Ovary (tissue), 9 donors: Measurements from ENCODE around the gene VEPH1. TPM values are rescaled to one million over a fixed set of nuclear protein-coding genes. Genes with fewer than 3 reads are reported as not detected.

Source experiments
- DNase-seq, 5 donors: peaks; one replicate each; pipeline ENCODE4 v3.0.0-alpha.2; 2019 to 2020
- H3K27ac ChIP-seq, 2 donors: fragments of 200-600 bp; one replicate each; pipeline versions ENCODE4 v1.5.1 to v1.8.0; 2019 to 2022
- H3K27me3 ChIP-seq: fragments of 200-600 bp; one replicate; pipeline ENCODE4 v1.8.0; 2022
- H3K36me3 ChIP-seq: fragments of 200-600 bp; sonication (generic); one replicate; pipeline ENCODE4 v1.5.1; 2019
- H3K4me1 ChIP-seq: one replicate; pipeline ENCODE4 v1.8.1; 2013; ENCODE audit warnings: mild to moderate bottlenecking, moderate library complexity; ENCODE audit not compliant: insufficient read depth
- H3K4me3 ChIP-seq: fragments of 200-600 bp; sonication (generic); one replicate; pipeline ENCODE4 v1.5.1; 2017
- H3K9me3 ChIP-seq, 2 donors: fragments of 200-600 bp in 1 of 2; sonication (generic) in 1 of 2; one replicate each; pipeline versions ENCODE4 v1.5.1 to v1.8.1; 2013 to 2019; ENCODE audit warnings: mild to moderate bottlenecking in 1 of 2, moderate library complexity in 1 of 2
- EP300 ChIP-seq: sonication (generic); formaldehyde crosslinking; IDR thresholded peaks from one replicate; pipeline ENCODE4 v1.6.1; 2017; ENCODE audit warnings: antibody characterized with exemption
- POLR2A ChIP-seq: fragments of 450-650 bp; IDR thresholded peaks from one replicate; pipeline ENCODE4 v1.6.1; 2017; ENCODE audit warnings: antibody characterized with exemption, mild to moderate bottlenecking, moderate library complexity
- WGBS, 3 donors: extraction: QIAGEN DNeasy Blood & Tissue Kit in 1 of 3; methylation state at CpG; one replicate each; pipeline versions ENCODE4 v1.1.5 to v1.1.7; 2013 to 2017; 5-methylcytosine and 5-hydroxymethylcytosine counted together
- intact Hi-C, 4 donors: fragments of 100-400 bp; cut with DNase I; formaldehyde crosslinking; loops; one replicate each; pipeline versions ENCODE4 v1.11.0 to v1.15.1; 2022 to 2023
- polyA plus RNA-seq, 2 donors: library from polyadenylated mRNA; stranded (reverse); fragments of 200-250 nt in 1 of 2; fragments of 350-450 nt in 1 of 2; fragmentation: Illumina TruSeq in 1 of 2; extraction: RNeasy Lipid Tissue Mini Kit (QIAGEN cat#74804) in 1 of 2; gene quantifications; one replicate each; pipeline ENCODE4 v1.2.3, GENCODE V29; 2013 to 2014
- total RNA-seq, 7 donors: library from RNA; depleted of rRNA in 2 of 7; stranded (reverse); fragments of >200 nt in 2 of 7; fragmentation: NEBNext Ultra II Directional in 3 of 7; extraction: Animal tissue kit (Norgen Biotek cat#: 25700) in 3 of 7; gene quantifications; one replicate each; pipeline versions ENCODE4 v1.1.0 to v1.2.4, GENCODE V29; 2016 to 2023
- TF ChIP-seq, protein P1 (sequence below), 3 donors: fragments of 450-650 bp in 2 of 3; fragments of 200-600 bp in 1 of 3; IDR thresholded peaks; one replicate each; pipeline versions ENCODE4 v1.5.1 to v1.8.0; 2016 to 2022; ENCODE audit warnings: antibody characterized with exemption in 3 of 3, mild to moderate bottlenecking in 1 of 3
- donor health status: DM: no; HTN: no; CAD: no; lungs with moderate emphysema.
- donor health status: DM: no; HTN: no; CAD: no.
- donor health status: Bipolar disorder and iron deficiency.
- donor health status: DM: yes; HTN: yes; CAD: no.
- donor health status: DM: no; HTN: no; CAD: no.
- donor health status: DM: yes; HTN: yes; CAD: no.

Gene VEPH1
- total and polyA plus RNA-seq, 9 donors: 0.23 to 4.6 (median 1.3) TPM; not detected in 1

DNA sequence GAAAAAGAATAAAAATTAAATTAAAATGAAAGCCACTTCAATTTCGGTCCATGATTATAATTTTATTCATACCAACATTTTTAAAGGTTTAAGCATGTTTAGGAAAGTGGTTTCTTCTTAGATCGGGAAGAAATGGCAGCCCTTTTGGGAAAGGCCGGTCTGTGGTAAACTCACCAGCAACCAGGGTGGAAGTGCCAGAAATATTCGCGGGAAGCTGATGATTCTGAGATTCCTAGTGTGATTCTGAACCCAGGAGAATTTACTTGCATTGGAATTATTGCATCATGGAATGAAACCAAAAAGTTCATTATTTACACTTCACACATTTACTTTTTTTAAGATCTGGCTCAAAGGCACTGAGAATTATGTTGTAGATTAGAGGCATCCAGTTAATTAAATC is 246.1 kb downstream of the VEPH1 start:
- TF ChIP-seq POLR2A (no peak), EP300 (no peak)
- TF ChIP-seq, protein P1, sequence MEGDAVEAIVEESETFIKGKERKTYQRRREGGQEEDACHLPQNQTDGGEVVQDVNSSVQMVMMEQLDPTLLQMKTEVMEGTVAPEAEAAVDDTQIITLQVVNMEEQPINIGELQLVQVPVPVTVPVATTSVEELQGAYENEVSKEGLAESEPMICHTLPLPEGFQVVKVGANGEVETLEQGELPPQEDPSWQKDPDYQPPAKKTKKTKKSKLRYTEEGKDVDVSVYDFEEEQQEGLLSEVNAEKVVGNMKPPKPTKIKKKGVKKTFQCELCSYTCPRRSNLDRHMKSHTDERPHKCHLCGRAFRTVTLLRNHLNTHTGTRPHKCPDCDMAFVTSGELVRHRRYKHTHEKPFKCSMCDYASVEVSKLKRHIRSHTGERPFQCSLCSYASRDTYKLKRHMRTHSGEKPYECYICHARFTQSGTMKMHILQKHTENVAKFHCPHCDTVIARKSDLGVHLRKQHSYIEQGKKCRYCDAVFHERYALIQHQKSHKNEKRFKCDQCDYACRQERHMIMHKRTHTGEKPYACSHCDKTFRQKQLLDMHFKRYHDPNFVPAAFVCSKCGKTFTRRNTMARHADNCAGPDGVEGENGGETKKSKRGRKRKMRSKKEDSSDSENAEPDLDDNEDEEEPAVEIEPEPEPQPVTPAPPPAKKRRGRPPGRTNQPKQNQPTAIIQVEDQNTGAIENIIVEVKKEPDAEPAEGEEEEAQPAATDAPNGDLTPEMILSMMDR (IDR thresholded peaks at IDR 0.05): no peak
- H3K27ac ChIP-seq: no peak overlapping the region

DNA sequence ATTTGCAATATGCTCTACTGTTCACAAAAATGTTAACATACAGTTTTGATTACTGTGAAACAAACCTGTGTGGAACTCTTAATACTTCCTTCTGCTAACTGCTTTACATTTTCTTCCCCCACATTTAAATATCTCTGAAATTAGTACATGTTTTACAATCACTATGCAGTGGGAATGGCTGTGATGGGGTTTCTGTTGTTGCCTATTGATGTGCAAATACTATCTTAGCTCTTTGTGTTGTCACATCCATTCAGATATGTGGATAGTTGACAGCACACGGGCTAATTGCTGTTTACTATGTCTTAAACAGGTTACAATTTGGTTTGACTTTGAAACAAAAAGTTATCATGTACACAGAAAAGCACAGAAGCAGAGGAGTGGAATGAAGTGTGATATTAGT is 247.4 kb downstream of the VEPH1 start:
- intact Hi-C loops: no loop called here
- Histone ChIP-seq H3K4me3 (no peak overlapping the region), H3K27ac (no peak overlapping the region), H3K36me3 (no peaks in the 10 kb centered on the region), H3K4me1 (no peaks in the 10 kb centered on the region), H3K27me3 (no peaks in the 10 kb centered on the region), H3K9me3 (no peaks in the 10 kb centered on the region)
- 26 to 44% (median 32%) methylated on average over 1 of the region's 1 CpG for WGBS, 3 donors
- TF ChIP-seq POLR2A (no peak), EP300 (no peak)
- TF ChIP-seq, protein P1 (IDR thresholded peaks at IDR 0.05): no peak
- no peak for DNase-seq

More for the DNA sequence above, 246.1 kb downstream of the VEPH1 start:
- Histone ChIP-seq H3K27me3 (no peaks in the 10 kb centered on the region), H3K9me3 (no peaks in the 10 kb centered on the region), H3K4me1 (no peaks in the 10 kb centered on the region), H3K4me3 (no peak overlapping the region), H3K36me3 (no peaks in the 10 kb centered on the region)
- DNase-seq: no peak
- 84 to 88% (median 84%) methylated on average over 5 of the region's 5 CpGs for WGBS, 3 donors
- intact Hi-C loops: no loop called here

DNA sequence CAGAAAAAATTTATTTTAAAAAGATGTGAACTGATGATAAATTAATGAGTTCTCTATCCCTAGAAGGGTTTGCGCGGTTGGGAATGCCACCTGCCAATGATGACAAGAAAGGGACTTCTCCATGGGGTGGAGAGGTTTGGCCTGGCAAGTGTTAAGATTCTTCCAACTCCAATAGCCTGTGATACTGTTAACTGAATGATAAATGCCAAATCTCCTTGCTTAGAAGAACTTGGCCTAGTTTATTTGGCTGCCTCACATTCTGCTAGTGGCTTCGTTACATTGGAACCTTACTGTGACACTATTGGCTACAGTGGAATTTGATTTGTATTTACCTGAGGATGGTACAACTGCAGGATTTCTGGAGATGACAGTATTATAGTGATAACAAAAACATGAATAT is 251.5 kb downstream of the VEPH1 start:
- H3K27ac ChIP-seq: no peak overlapping the region

DNA sequence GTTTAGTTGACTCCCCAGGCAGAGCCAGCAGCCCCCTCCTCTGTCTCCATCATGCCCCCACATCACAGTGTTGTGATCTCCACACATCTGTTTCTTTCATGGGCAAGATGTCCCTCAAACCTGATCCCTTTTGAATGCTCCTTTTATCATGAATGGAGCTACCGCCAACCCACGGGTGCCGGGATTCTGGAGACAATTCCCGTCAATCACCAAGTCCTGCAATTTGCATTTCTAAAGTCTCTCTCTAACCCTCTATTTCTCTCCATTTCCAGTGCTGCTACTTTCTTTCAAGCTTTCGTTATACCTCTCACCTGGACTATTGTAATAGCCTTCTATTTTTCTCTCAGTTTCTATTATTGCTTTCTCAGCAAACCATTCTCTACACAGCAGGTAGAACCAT is 253.6 kb downstream of the VEPH1 start:
- TF ChIP-seq EP300 (no peak), POLR2A (no peak)
- TF ChIP-seq, protein P1 (IDR thresholded peaks at IDR 0.05): no peak
- intact Hi-C loops: no loop called here
- Histone ChIP-seq H3K27me3 (no peaks in the 10 kb centered on the region), H3K4me3 (no peak overlapping the region), H3K27ac (no peak overlapping the region), H3K4me1 (no peaks in the 10 kb centered on the region), H3K36me3 (no peaks in the 10 kb centered on the region), H3K9me3 (no peaks in the 10 kb centered on the region)
- WGBS, 3 donors: 92 to 95% (median 93%) methylated on average over 5 of the region's 5 CpGs
- DNase-seq: no peak

More for the DNA sequence above, 251.5 kb downstream of the VEPH1 start:
- TF ChIP-seq EP300 (no peak), POLR2A (no peak)
- TF ChIP-seq, protein P1 (IDR thresholded peaks at IDR 0.05): no peak
- Histone ChIP-seq H3K4me1 (no peaks in the 10 kb centered on the region), H3K9me3 (no peaks in the 10 kb centered on the region), H3K27me3 (no peaks in the 10 kb centered on the region), H3K4me3 (no peak overlapping the region), H3K36me3 (no peaks in the 10 kb centered on the region)
- DNase-seq: no peak
- intact Hi-C loops: no loop called here
- WGBS, 3 donors: 89 to 94% (median 90%) methylated on average over 3 of the region's 3 CpGs
